ENCODE results near the gene DBET. TPM values are rescaled to one million over a fixed set of nuclear protein-coding genes. Genes with fewer than 3 reads are reported as not detected.
"Not testable (repeated sequence)": the region's sequence is repeated elsewhere in the genome, so short reads cannot be mapped to it uniquely, and the experiment has no call there.

Gene DBET
- total RNA-seq: not detected
- not detected for polyA plus RNA-seq
- long read RNA-seq, donor 1: 0 reads
- long read RNA-seq, donor 2: 0 reads
- long read RNA-seq, donor 3: 0 reads

GRCh38 chr4:190064342-190064741 lies at the start of gene DBET:
DBET (plus strand) TSS chr4:190064502.
- H3K4me1 ChIP-seq: not testable (repeated sequence)

DNA sequence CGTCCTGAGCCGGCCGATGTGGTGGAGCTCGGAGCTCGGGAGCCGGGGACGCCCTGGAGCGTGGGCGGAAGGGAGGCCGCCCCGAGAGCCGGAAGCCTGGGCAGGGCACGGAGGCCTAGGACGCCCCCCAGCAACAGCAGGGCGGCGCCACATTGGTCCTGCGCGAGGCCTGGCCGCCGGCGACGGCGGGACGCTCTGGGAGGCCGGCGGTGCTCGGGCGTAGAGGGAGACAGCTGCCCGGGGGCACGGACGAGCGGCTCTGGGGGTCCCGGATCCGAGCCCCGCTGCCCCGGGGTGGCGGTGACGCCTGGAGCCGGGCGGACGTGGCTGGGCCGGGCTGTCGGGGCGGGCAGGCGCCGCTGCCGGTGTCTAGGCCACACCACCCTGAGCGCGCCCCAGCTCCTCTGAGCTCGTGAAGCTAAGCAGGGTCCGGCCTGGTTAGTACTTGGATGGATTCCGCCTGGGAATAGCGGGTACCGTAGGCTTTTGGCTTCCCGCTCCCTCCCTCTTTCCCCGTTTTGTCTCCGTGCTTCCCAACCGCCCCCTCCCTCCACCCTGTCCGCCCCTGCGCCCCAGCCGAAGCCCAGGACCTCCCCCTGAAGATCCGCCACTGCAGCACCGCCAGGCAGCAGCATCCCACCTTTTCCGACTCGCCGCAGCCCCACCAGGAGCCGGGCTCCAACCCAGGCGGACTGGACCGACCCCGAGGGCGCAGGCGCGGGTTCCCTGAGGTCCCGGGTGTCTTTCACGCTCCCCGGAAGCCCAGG lies 49.3 kb upstream of the DBET start:
- peak in 1 of 8 donors; percentile 60 for ATAC-seq

More at GRCh38 chr4:190064342-190064741, at the start of gene DBET:
- ATAC-seq; H3K4me3 ChIP-seq; DNase-seq; H3K27ac ChIP-seq; H3K9me3 ChIP-seq; H3K36me3 ChIP-seq; intact Hi-C loops (cut with DNase I): not testable (repeated sequence)
- WGBS, 2 donors: 37% methylated on average over 2 of the region's 2 CpGs; no CpG with 5 or more reads in 1 of the 2 donors
- peaks cover 0 to 11% (median 3%) of the 10 kb centered on the region in 7 donors for H3K27me3 ChIP-seq

GRCh38 chr4:190015538-190016368 lies 48.5 kb upstream of the DBET start:
- intact Hi-C loops (cut with DNase I): no loop called here
- ATAC-seq: no peak
- H3K4me3 ChIP-seq: peak overlapping the region in 1 of 10 donors; percentile 32

More for the DNA sequence above, 49.3 kb upstream of the DBET start:
- Histone ChIP-seq H3K27me3 (peaks cover 12 to 98% (median 86%) of the 10 kb centered on the region in 7 donors), H3K36me3 (no peaks in the 10 kb centered on the region), H3K4me3 (peak overlapping the region in 7 of 10 donors; percentile 16 to 32 (median 20)), H3K9me3 (peaks cover 0 to 5% (median 0%) of the 10 kb centered on the region in 11 donors), H3K4me1 (peaks cover 0 to 24% (median 11%) of the 10 kb centered on the region in 9 donors), H3K27ac (no peak overlapping the region)
- intact Hi-C loops (cut with DNase I): no loop called here
- 8 to 9% methylated on average over 62 to 76 of the region's 76 CpGs for WGBS, 2 donors
- no peak for TF ChIP-seq CTCF (IDR thresholded peaks at IDR 0.05)
- DNase-seq: no peak

More at GRCh38 chr4:190015538-190016368, 48.5 kb upstream of the DBET start:
- Histone ChIP-seq H3K9me3 (peaks cover 0 to 5% (median 0%) of the 10 kb centered on the region in 11 donors), H3K27me3 (peaks cover 15 to 98% (median 89%) of the 10 kb centered on the region in 7 donors), H3K36me3 (no peaks in the 10 kb centered on the region), H3K4me1 (peaks cover 0 to 28% (median 13%) of the 10 kb centered on the region in 9 donors), H3K27ac (no peak overlapping the region)
- TF ChIP-seq CTCF (IDR thresholded peaks at IDR 0.05): no peak
- DNase-seq: no peak
- WGBS, 2 donors: 7 to 8% methylated on average over 43 of the region's 43 CpGs
